ENCODE measurements around the gene SLMAP.

DNA sequence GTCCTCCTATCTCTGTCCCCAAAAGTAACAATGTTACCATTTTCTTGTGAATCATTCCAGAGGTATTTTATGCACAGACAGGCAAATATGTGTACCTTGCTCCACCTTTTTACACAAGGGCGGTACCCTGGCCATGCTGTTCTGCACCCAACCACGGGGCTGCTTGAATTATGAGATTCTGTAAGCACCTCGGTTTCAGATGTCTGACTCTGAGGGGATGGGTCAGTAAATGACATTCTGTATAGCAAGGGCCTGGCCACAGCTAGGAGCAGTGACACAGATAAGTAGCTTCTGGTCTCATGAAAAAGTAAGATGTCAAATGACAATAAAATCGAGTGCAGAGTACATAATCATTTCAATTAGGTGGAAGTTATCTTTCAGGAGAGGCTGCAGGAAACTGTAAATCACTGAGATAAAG is 221.7 kb downstream of the SLMAP start:
- TF ChIP-seq, protein P1, sequence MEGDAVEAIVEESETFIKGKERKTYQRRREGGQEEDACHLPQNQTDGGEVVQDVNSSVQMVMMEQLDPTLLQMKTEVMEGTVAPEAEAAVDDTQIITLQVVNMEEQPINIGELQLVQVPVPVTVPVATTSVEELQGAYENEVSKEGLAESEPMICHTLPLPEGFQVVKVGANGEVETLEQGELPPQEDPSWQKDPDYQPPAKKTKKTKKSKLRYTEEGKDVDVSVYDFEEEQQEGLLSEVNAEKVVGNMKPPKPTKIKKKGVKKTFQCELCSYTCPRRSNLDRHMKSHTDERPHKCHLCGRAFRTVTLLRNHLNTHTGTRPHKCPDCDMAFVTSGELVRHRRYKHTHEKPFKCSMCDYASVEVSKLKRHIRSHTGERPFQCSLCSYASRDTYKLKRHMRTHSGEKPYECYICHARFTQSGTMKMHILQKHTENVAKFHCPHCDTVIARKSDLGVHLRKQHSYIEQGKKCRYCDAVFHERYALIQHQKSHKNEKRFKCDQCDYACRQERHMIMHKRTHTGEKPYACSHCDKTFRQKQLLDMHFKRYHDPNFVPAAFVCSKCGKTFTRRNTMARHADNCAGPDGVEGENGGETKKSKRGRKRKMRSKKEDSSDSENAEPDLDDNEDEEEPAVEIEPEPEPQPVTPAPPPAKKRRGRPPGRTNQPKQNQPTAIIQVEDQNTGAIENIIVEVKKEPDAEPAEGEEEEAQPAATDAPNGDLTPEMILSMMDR (IDR thresholded peaks at IDR 0.05; ENCODE audit: insufficient read depth, low read length, poor library complexity, severe bottlenecking) = no peak
- no peak for TF ChIP-seq EZH2phosphoT487 (conservative IDR thresholded peaks at IDR 0.05; ENCODE audit: low read length)
